Astrocyte (in vitro differentiated cells and primary cell): ENCODE data around the gene ADAMTS17. TPM values are rescaled to one million over a fixed set of nuclear protein-coding genes. Genes with fewer than 3 reads are reported as not detected.

ENCODE experiments used
- DNase-seq: peaks from one replicate; pipeline ENCODE4 v3.0.0-alpha.2; 2010; ENCODE audit warnings: low read depth
- FAIRE-seq: peaks from 2 replicates; lab custom pipeline; 2011; peaks lifted over from hg19 to GRCh38; lab: Jason Lieb, UNC
- H2AFZ ChIP-seq: 2 replicates; pipeline ENCODE4 v1.6.0; 2012; ENCODE audit warnings: low read depth, low read length, inconsistent platforms
- H3K27ac ChIP-seq: 2 replicates; pipeline ENCODE4 v1.5.1; 2011; ENCODE audit warnings: low read depth, low read length, inconsistent platforms
- H3K27me3 ChIP-seq: 2 replicates; pipeline ENCODE4 v1.6.0; 2011; ENCODE audit warnings: low read length, inconsistent platforms; ENCODE audit not compliant: insufficient read depth
- H3K36me3 ChIP-seq: 2 replicates; pipeline ENCODE4 v1.5.1; 2011; ENCODE audit warnings: low read length, inconsistent platforms; ENCODE audit not compliant: insufficient read depth
- H3K4me1 ChIP-seq: 2 replicates; pipeline ENCODE4 v1.5.1; 2011; ENCODE audit warnings: low read length, inconsistent platforms; ENCODE audit not compliant: insufficient read depth
- H3K4me2 ChIP-seq: 2 replicates; pipeline ENCODE4 v1.6.0; 2012; ENCODE audit warnings: low read length, inconsistent platforms
- H3K4me3 ChIP-seq: 2 replicates; pipeline ENCODE4 v1.5.1; 2011; ENCODE audit warnings: low read depth, mild to moderate bottlenecking, low read length, inconsistent platforms; ENCODE audit not compliant: insufficient read depth
- H3K79me2 ChIP-seq: 2 replicates; pipeline ENCODE4 v1.6.0; 2012; ENCODE audit warnings: mild to moderate bottlenecking, low read length, inconsistent platforms; ENCODE audit not compliant: insufficient read depth
- H3K9ac ChIP-seq: 2 replicates; pipeline ENCODE4 v1.6.0; 2012; ENCODE audit warnings: mild to moderate bottlenecking, low read length, inconsistent platforms
- H3K9me3 ChIP-seq: 2 replicates; pipeline ENCODE4 v1.5.1; 2012; ENCODE audit warnings: low read depth, mild to moderate bottlenecking, low read length, inconsistent platforms; ENCODE audit not compliant: insufficient read depth
- H4K20me1 ChIP-seq: 2 replicates; pipeline ENCODE4 v1.6.0; 2012; ENCODE audit warnings: low read length, inconsistent platforms; ENCODE audit not compliant: insufficient read depth
- H3K27ac Mint-ChIP-seq: one replicate; pipeline ENCODE4 v1.8.0; 2021; ENCODE audit warnings: mild to moderate bottlenecking, mixed read lengths; ENCODE audit not compliant: unreplicated experiment
- H3K27me3 Mint-ChIP-seq: one replicate; pipeline ENCODE4 v1.8.0; 2021; ENCODE audit warnings: low read depth, mixed read lengths; ENCODE audit not compliant: unreplicated experiment
- H3K36me3 Mint-ChIP-seq: one replicate; pipeline ENCODE4 v1.8.0; 2021; ENCODE audit warnings: low read depth, mixed read lengths; ENCODE audit not compliant: unreplicated experiment
- H3K4me1 Mint-ChIP-seq: one replicate; pipeline ENCODE4 v1.8.0; 2021; ENCODE audit warnings: low read depth, mixed read lengths; ENCODE audit not compliant: unreplicated experiment
- H3K4me3 Mint-ChIP-seq: one replicate; pipeline ENCODE4 v1.8.0; 2021; ENCODE audit warnings: mild to moderate bottlenecking, moderate library complexity, mixed read lengths; ENCODE audit not compliant: unreplicated experiment
- H3K9me3 Mint-ChIP-seq: one replicate; pipeline ENCODE4 v1.8.0; 2021; ENCODE audit warnings: mild to moderate bottlenecking, mixed read lengths; ENCODE audit not compliant: unreplicated experiment
- CTCF ChIP-seq: IDR thresholded peaks from 2 replicates; pipeline ENCODE4 v1.5.1; 2011; ENCODE audit warnings: low read depth, mild to moderate bottlenecking, inconsistent platforms, low read length, moderate library complexity; ENCODE audit not compliant: insufficient read depth
- EZH2 ChIP-seq: IDR thresholded peaks from 2 replicates; pipeline ENCODE4 v1.6.1; 2012; ENCODE audit warnings: mild to moderate bottlenecking, low read length, inconsistent platforms; ENCODE audit not compliant: insufficient read depth
- total RNA-seq: library from RNA; stranded (reverse); gene quantifications from 2 replicates; pipeline ENCODE4 v1.2.1, GENCODE V29; 2021

The ADAMTS17 gene
- total RNA-seq, 1 donor from 2014 or later = 0.27 TPM

DNA sequence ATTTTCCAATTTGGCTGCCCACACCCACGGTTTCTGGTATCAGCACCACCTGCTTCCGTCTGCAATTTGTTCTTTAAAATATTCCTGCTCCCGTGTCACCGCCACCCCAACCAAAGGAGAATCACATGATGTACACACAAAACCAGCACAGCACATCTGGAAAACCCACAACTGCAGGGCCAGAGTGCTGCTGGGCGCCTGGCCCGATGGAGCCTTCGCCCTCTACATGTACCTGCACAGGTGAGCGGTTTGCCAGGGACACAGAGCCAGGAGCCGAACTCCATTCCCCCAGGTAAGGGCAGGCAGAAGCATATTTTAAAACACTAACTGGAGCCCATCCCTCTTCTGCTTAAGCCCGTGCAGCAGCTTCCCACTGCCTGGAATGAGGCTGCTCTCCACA lies 75.6 kb downstream of the ADAMTS17 start:
- no peak overlapping the region for H3K27ac Mint-ChIP-seq

DNA sequence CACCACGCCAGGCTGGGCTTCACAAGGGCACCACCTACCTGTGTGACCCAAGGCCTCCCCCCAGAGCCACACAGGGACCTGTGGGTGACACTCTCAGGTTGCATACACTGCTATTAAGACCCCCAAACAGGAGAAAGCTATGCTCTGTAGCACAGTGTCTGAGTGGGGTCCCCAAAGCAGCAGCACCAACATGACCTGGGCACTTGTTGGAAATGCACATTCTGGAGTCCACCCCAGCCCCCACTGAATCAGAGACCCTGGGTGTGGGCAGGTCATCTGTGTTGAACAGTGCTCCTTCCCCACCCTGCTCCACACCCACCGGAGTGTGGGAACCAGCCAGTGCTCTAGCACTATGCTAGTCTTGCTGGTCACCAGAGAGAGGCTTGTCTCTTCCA lies 76.1 kb downstream of the ADAMTS17 start:
- FAIRE-seq (no peak), DNase-seq (no peak)
- H3K27me3 ChIP-seq = no peaks in the 10 kb centered on the region
- TF ChIP-seq EZH2 = no peak
- no peak for TF ChIP-seq CTCF
- no peak overlapping the region for H3K9ac ChIP-seq
- Mint-ChIP-seq H3K36me3 (no peaks in the 10 kb centered on the region), H3K27me3 (peaks cover 40% of the 10 kb centered on the region), H3K4me1 (peaks cover 3% of the 10 kb centered on the region), H3K4me3 (no peak overlapping the region), H3K27ac (no peak overlapping the region), H3K9me3 (peaks cover 1% of the 10 kb centered on the region)
- no peak overlapping the region for H3K4me2 ChIP-seq
- no peaks in the 10 kb centered on the region for H3K79me2 ChIP-seq
- no peak overlapping the region for H3K4me3 ChIP-seq
- no peaks in the 10 kb centered on the region for H3K9me3 ChIP-seq
- no peak overlapping the region for H2AFZ ChIP-seq
- no peaks in the 10 kb centered on the region for H4K20me1 ChIP-seq
- no peak overlapping the region for H3K27ac ChIP-seq
- no peaks in the 10 kb centered on the region for H3K36me3 ChIP-seq
- no peaks in the 10 kb centered on the region for H3K4me1 ChIP-seq

More for the DNA sequence above, 75.6 kb downstream of the ADAMTS17 start:
- no peaks in the 10 kb centered on the region for H3K27me3 ChIP-seq
- H3K79me2 ChIP-seq = no peaks in the 10 kb centered on the region
- no peaks in the 10 kb centered on the region for H3K4me1 ChIP-seq
- H3K27ac ChIP-seq = no peak overlapping the region
- no peak overlapping the region for H3K4me2 ChIP-seq
- H3K4me3 Mint-ChIP-seq = no peak overlapping the region
- DNase-seq = no peak
- H3K9ac ChIP-seq = no peak overlapping the region
- no peaks in the 10 kb centered on the region for H3K36me3 Mint-ChIP-seq
- no peak for FAIRE-seq
- no peak overlapping the region for H2AFZ ChIP-seq
- no peaks in the 10 kb centered on the region for H3K9me3 ChIP-seq
- peaks cover 1% of the 10 kb centered on the region for H3K9me3 Mint-ChIP-seq
- H3K36me3 ChIP-seq = no peaks in the 10 kb centered on the region
- no peak for TF ChIP-seq EZH2
- TF ChIP-seq CTCF = no peak
- H3K27me3 Mint-ChIP-seq = peaks cover 40% of the 10 kb centered on the region
- H3K4me1 Mint-ChIP-seq = peaks cover 3% of the 10 kb centered on the region
- H3K4me3 ChIP-seq = no peak overlapping the region
- H4K20me1 ChIP-seq = no peaks in the 10 kb centered on the region

DNA sequence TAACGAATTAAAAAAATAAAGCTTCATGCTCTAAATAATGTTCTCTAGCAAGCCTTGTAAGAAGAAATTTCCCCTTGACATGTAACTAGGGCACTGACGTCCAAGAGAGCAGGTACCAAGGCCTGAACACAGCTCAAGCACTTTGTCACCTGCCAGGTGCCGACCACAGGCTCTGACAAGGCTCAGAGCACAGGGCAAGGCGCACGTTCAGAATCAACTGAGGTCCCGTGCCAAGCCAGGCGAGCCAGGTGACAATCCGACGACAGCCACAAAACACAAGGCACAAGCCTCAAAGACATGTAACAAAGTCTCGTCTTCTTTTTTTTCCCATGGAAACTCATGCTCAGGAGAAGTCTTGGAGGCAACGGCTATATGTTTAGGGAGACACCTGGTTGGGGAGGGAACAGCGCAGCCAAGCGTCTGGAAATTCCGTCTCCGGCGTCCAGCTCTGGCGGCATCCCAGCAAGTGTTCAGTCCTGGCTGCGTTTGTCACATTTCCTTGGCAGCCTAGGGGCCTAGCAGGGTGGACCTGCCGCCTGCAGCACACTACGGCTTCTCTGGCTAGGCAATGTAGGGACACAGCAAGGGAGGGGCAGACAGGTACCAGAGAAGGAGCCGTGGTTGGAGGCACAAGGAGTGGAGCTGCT lies 76.7 kb downstream of the ADAMTS17 start:
- H3K79me2 ChIP-seq = no peaks in the 10 kb centered on the region
- no peak overlapping the region for H3K27ac Mint-ChIP-seq
- no peak overlapping the region for H3K4me3 ChIP-seq
- peaks cover 1% of the 10 kb centered on the region for H3K9me3 Mint-ChIP-seq
- peaks cover 3% of the 10 kb centered on the region for H3K4me1 Mint-ChIP-seq
- H3K4me2 ChIP-seq = no peak overlapping the region
- no peak overlapping the region for H3K27ac ChIP-seq
- no peak overlapping the region for H3K9ac ChIP-seq
- FAIRE-seq = no peak
- H3K4me3 Mint-ChIP-seq = no peak overlapping the region
- H3K4me1 ChIP-seq = no peaks in the 10 kb centered on the region
- no peaks in the 10 kb centered on the region for H3K36me3 Mint-ChIP-seq
- no peaks in the 10 kb centered on the region for H3K36me3 ChIP-seq
- no peaks in the 10 kb centered on the region for H4K20me1 ChIP-seq
- no peaks in the 10 kb centered on the region for H3K27me3 ChIP-seq
- H2AFZ ChIP-seq = no peak overlapping the region
- H3K9me3 ChIP-seq = no peaks in the 10 kb centered on the region
- no peak for DNase-seq
- H3K27me3 Mint-ChIP-seq = peaks cover 40% of the 10 kb centered on the region
- TF ChIP-seq CTCF (no peak), EZH2 (no peak)
